ENCODE measurements around the gene SLC5A1.
"Not testable (repeated sequence)": the region's sequence is repeated elsewhere in the genome, so short reads cannot be mapped to it uniquely, and the experiment has no call there.

SLC5A1 gene

DNA sequence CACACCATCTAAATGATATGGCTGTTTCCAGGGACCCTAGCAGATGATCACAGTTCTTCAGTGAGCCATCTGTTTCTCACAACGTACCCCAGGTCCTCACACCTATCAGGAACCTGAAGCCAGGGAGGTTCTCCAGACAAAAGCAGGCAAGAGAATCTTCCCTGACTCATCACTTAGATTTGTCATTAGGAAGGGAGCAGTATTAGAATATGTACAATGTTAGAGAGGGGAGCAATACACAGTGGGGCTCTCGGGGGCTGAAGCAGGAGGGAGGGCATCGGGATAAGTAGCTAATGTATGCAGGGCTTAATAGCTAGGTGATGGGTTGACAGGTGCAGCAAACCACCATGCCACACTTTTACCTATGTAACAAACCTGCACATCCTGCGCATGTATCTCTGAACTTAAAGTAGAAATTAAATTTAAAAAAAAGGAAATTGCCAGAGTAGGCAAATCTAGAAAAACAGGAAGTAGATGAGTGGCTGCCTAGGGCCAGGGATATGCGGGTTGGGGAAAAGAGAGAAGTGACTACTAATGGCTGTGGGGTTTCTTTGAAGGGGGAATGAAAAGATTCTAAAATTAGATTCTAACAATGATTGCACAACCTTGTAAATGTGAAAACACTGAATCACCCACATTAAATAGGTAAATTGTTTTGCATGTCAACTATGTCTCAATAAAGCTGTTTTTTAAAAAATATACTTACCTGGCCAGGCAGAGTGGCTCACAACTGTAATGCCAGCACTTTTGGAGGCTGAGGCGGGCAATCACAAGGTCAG is 101.6 kb downstream of the SLC5A1 start:
- DNase-seq (ENCODE audit: low spot score) = no peak

DNA sequence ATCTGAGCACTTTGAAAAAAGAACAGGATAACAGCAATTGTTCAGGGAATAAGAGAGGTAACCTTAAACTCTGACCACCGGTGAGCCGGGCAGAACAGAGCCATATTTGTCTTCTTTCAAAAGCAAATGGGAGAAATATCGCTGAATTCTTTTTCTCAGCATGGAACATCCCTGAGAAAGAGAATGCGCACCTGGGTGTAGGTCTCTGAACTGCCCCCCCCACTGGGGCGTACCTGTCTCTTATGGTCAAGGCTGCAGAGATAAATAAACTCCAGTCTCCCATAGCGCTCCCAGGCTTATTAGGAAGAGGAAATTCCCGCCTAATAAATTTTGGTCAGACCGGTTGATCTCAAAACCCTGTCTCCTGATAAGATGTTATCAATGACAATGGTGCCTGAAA is 104.1 kb downstream of the SLC5A1 start:
- DNase-seq (ENCODE audit: low spot score) = not testable (repeated sequence)

DNA sequence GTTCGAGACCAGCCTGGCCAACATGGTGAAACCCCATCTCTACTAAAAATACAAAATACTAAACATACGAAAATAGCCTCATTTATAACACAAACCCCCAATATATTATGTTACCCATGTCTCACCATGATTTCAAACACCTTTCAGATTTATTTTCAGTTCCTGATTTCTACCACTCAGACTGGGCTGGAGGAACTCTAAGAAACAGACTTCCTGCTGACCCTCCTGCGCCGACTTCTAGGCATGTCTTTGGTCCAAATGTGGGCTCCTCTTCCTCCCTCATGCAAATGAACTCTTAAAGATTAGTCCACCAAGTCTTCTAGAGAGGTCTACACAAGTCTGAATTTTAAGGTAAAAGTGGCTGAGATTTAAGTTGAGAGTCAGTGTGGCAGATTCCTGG is 105.3 kb downstream of the SLC5A1 start:
- not testable (repeated sequence) for DNase-seq (ENCODE audit: low spot score)

DNA sequence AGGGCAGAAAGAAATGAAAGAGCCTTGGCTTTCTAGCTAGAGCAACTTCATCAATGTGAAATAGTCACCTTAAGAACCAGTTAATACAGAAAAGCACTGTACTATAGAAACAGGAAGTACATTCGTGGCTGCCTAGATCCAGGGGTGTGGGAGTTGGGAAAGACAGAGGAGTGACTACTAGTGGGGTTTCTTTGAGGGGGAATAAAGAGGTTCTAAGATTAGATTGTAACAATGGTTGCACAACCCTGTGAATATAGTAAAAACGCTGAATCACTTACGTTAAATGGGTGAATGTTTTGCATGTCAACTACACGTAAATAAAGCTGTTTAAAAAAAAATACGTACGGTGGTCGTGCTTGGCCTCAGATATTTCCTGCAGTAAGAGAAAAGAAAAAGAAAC is 107.6 kb downstream of the SLC5A1 start:
- DNase-seq (ENCODE audit: low spot score) = not testable (repeated sequence)

DNA sequence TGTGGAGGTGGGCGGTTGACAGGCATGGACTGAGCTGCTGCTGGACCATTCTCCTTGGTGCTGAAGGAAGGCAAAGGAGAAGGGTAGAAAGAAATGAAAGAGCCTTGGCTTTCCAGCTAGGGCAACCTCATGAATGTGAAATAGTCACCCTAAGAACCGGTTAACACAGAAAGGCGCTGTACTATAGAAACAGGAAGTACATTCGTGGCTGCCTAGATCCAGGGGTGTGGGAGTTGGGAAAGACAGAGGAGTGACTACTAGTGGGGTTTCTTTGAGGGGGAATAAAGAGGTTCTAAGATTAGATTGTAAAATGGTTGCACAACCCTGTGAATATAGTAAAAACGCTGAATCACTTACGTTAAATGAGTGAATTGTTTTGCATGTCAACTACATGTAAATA is 108.6 kb downstream of the SLC5A1 start:
- not testable (repeated sequence) for DNase-seq (ENCODE audit: low spot score)

DNA sequence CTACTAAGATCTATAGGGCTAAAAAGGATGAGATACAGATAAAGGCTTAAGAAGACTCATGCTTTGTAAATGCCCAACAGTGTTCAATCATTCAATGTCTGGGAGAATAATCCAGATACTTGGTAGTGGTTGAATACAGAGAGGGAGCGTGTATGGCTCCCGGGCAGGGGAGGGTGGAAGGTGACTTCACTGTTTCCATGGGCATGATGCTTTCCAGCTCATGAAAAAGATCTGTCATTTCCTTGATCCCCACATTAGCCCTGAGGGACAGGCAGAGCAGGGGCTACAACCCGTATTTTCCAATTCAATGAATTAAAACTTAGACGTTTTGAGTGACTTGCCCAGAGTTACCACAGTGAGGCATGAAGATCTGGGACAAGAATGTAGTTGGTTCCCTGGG is 111.7 kb downstream of the SLC5A1 start:
- DNase-seq (ENCODE audit: low spot score) = not testable (repeated sequence)

DNA sequence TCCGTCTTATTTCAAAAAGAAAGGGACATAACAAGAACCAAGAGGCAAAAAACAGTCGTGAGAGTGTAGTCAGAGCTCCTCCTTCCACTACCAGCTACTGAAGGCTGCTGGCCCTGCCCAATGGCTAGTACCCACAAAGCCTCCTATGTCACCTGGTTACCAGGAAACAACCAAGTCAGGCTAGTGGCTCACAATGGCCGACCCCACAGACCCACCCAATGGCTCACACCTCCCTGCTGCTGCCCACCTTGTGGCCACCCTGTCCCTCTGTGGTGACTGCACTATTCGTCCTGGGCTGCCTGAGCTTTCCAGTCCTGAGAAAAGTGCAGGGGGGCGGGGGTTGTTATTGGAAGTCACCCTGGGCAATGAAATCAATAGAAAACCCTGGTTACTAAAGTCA is 114.6 kb downstream of the SLC5A1 start:
- DNase-seq (ENCODE audit: low spot score) = not testable (repeated sequence)

DNA sequence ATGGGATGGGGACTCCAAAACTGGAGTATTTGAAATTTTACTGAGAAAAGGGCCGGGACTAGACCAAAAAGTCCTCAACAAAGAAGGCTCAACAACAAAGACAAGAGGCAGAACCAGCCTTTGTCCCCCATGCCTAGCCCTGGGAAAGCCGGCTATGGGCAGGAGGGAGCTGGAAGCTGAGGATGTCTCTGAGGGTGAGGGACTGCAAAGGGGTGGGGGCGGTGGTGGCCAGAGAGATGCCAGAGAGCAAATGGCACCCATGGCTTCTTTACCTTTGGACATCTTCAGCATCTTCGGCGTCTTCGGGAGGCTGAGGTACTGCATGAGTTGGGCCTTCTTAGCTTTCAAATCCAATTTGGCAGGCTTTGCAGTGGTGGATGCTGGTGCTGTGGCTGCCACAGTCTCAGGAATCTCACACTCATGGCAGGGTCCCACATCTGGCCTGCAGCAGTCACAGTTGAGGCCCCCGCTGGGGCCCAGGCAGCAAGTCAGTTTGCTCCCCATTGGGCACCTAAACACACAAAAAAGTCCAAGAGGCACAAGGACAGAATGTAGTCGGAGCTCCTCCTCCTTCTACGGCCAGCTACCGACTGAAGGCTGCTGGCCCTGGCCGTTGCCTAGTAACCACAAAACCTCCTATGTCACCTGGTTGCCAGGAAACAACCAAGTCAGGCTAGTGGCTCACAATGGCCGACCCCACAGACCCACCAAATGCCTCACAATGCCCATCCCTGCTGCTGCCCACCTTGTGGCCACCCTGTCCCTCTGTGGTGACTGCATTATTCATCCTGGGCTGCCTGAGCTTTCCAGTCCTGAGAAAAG is 115.9 kb downstream of the SLC5A1 start, which contains the start of gene C22orf42:
Gene C22orf42 (minus strand): TSS at position 592 of the 822 bp plus-strand sequence. CDS start 88 bp downstream, at position 504.
- no peak for DNase-seq (ENCODE audit: low spot score)

DNA sequence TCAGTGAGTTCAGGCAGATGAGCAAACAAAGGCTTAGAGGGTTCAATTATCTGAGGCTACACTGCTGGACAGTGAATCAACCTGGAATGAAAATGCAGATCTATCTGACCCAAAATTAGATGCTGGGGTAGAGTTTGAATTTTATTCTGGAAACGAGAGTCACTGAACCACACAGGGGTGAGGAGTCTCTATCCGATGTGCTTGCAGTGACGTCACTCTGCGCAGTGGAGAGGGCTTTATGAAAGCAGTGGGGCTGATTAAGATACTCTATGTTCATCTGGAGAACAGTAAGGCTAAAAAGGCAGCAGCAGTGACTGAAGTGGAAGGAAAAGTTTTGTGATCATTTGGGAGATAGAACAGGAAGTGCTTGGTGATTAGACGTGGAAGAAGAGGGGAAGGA is 117.3 kb downstream of the SLC5A1 start:
- not testable (repeated sequence) for DNase-seq (ENCODE audit: low spot score)
